GM23248 (cell line): ENCODE measurements around the gene DPM3. TPM values are rescaled to one million over a fixed set of nuclear protein-coding genes. Genes with fewer than 3 reads are reported as not detected.
A peak's percentile ranks its signal among the peaks of the same experiment; 100 is the strongest.
"Not testable (repeated sequence)": the region's sequence is repeated elsewhere in the genome, so short reads cannot be mapped to it uniquely, and the experiment has no call there.

ENCODE experiments used
- DNase-seq: peaks from one replicate; pipeline ENCODE4 v3.0.0-alpha.2; 2015
- H2AFZ ChIP-seq: fragments of 200-600 bp; sonication (generic); 2 replicates; pipeline ENCODE4 v1.6.1; 2016; ENCODE audit warnings: antibody characterized with exemption
- H3F3A ChIP-seq: fragments of 200-600 bp; sonication (generic); 2 replicates; pipeline ENCODE4 v1.6.1; 2016; ENCODE audit warnings: mild to moderate bottlenecking, antibody characterized with exemption, mixed run types; ENCODE audit not compliant: insufficient read depth
- H3K27ac ChIP-seq: fragments of 200-600 bp; sonication (generic); 2 replicates; pipeline ENCODE4 v1.5.1; 2016; ENCODE audit warnings: mild to moderate bottlenecking
- H3K27me3 ChIP-seq: fragments of 200-600 bp; sonication (generic); replicated peaks from 2 replicates; pipeline ENCODE4 v1.6.1; 2016; ENCODE audit warnings: mild to moderate bottlenecking; ENCODE audit not compliant: insufficient read depth
- H3K36me3 ChIP-seq: fragments of 200-600 bp; sonication (generic); 2 replicates; pipeline ENCODE4 v1.6.1; 2016; ENCODE audit warnings: low read depth, mild to moderate bottlenecking
- H3K4me1 ChIP-seq: fragments of 200-600 bp; sonication (generic); 2 replicates; pipeline ENCODE4 v1.6.1; 2016; ENCODE audit warnings: mild to moderate bottlenecking; ENCODE audit not compliant: insufficient read depth
- H3K4me2 ChIP-seq: fragments of 200-600 bp; sonication (generic); one replicate; pipeline ENCODE4 v1.6.1; 2016; ENCODE audit warnings: mild to moderate bottlenecking; ENCODE audit not compliant: unreplicated experiment
- H3K4me3 ChIP-seq: fragments of 200-600 bp; sonication (generic); 2 replicates; pipeline ENCODE4 v1.5.1; 2016; ENCODE audit warnings: mild to moderate bottlenecking
- H3K79me2 ChIP-seq: fragments of 200-600 bp; sonication (generic); 2 replicates; pipeline ENCODE4 v1.6.1; 2016; ENCODE audit warnings: mild to moderate bottlenecking; ENCODE audit not compliant: insufficient read depth
- H3K9ac ChIP-seq: fragments of 200-600 bp; sonication (generic); 2 replicates; pipeline ENCODE4 v1.6.1; 2016; ENCODE audit warnings: mild to moderate bottlenecking
- H3K9me2 ChIP-seq: fragments of 200-600 bp; sonication (generic); 2 replicates; pipeline ENCODE4 v1.6.1; 2016; ENCODE audit warnings: mixed run types, mild to moderate bottlenecking, moderate library complexity; ENCODE audit not compliant: insufficient read depth
- H3K9me3 ChIP-seq: fragments of 200-600 bp; sonication (generic); one replicate; pipeline ENCODE4 v1.6.1; 2017; ENCODE audit warnings: low read depth
- H4K20me1 ChIP-seq: fragments of 200-600 bp; sonication (generic); 2 replicates; pipeline ENCODE4 v1.6.0; 2016; ENCODE audit not compliant: insufficient read depth
- EZH2 ChIP-seq: fragments of 200-600 bp; sonication (generic); IDR thresholded peaks from 2 replicates; pipeline ENCODE4 v1.6.1; 2018; ENCODE audit warnings: antibody characterized with exemption, mild to moderate bottlenecking; ENCODE audit not compliant: insufficient read depth, poor library complexity, severe bottlenecking
- EZH2phosphoT487 ChIP-seq: fragments of 200-600 bp; sonication (generic); IDR thresholded peaks from 2 replicates; pipeline ENCODE4 v1.6.1; 2018; ENCODE audit warnings: antibody characterized with exemption, moderate library complexity, mild to moderate bottlenecking, low read depth; ENCODE audit not compliant: insufficient read depth
- WGBS, 2 experiments: methylation state at CpG; one replicate each; pipeline ENCODE4 v1.1.6; 2015 to 2017; ENCODE audit warnings: low lambda C conversion rate in 2 of 2, low coverage in 1 of 2; ENCODE audit errors: missing lambda C conversion rate in 2 of 2; 5-methylcytosine and 5-hydroxymethylcytosine counted together
- in situ Hi-C: fragments of 300-500 bp; cut with MboI; formaldehyde crosslinking; loops from 2 replicates; pipeline ENCODE4 v1.15.0; 2020
- polyA plus RNA-seq: library from polyadenylated mRNA; unstranded; fragments of >200 nt; fragmentation: Nextera tagmentation; extraction: Ambion mirVana; gene quantifications from 2 replicates; pipeline ENCODE4 v1.2.1, GENCODE V29; 2016
- total RNA-seq: library from RNA; depleted of rRNA; stranded (reverse); fragments of >200 nt; shearing (Covaris generic); gene quantifications from 2 replicates; pipeline ENCODE4 v1.2.3, GENCODE V29; 2014; rRNA removed

Gene DPM3
- total RNA-seq (21.8 and 50.7 TPM in 2 replicates), polyA plus RNA-seq (75.3 and 82.3 TPM in 2 replicates)

GRCh38 chr1:155139895-155140629 is at the start of gene DPM3:
Gene DPM3, minus strand, starts transcription at chr1:155140531. Its CDS starts 291 bp downstream, at chr1:155140240.
- Histone ChIP-seq H3K9ac (peak within 1 kb of the TSS; percentile 90), H3K4me1 (peaks cover 15% of the 10 kb centered on the region), H3K9me3 (no peaks in the 10 kb centered on the region), H3K27me3 (no peaks in the 10 kb centered on the region), H3K79me2 (peaks cover 38% of the 10 kb centered on the region), H3K27ac (peak within 1 kb of the TSS; percentile 78), H3K4me3 (peak within 1 kb of the TSS; percentile 93), H2AFZ (peak within 1 kb of the TSS; percentile 98), H3F3A (peaks cover 22% of the 10 kb centered on the region), H3K9me2 (no peaks in the 10 kb centered on the region), H3K4me2 (peak within 1 kb of the TSS; percentile 96), H4K20me1 (no peaks in the 10 kb centered on the region), H3K36me3 (0 out of 2 replicates have a peak, but pooled peaks cover 4% of the 10 kb centered on the region)
- TF ChIP-seq EZH2 (no peak), EZH2phosphoT487 (no peak)
- in situ Hi-C loops, result no loop called here
- WGBS, 2 experiments, result 2 to 3% methylated on average over 42 of the region's 42 CpGs
- peak; percentile 93 for DNase-seq

- H3K4me3 ChIP-seq, H3K4me2 ChIP-seq, H3K36me3 ChIP-seq, H4K20me1 ChIP-seq, H3K79me2 ChIP-seq, H3F3A ChIP-seq, DNase-seq, H2AFZ ChIP-seq, H3K9ac ChIP-seq, H3K9me2 ChIP-seq, H3K9me3 ChIP-seq, H3K4me1 ChIP-seq, H3K27me3 ChIP-seq, in situ Hi-C loops, H3K27ac ChIP-seq: not testable (repeated sequence)
- 94% methylated on average over 27 of the region's 45 CpGs; no CpG with 5 or more reads in 1 of the 2 experiments for WGBS, 2 experiments
Measured at GRCh38 chr1:155189926-155190325, 49.6 kb upstream of the DPM3 start.

GRCh38 chr1:155188268-155188667 is 47.9 kb upstream of the DPM3 start:
- DNase-seq, result no peak
- in situ Hi-C loops, result no loop called here

GRCh38 chr1:155187456-155187891 is 47.1 kb upstream of the DPM3 start:
- no peaks in the 10 kb centered on the region for H3K9me3 ChIP-seq
- H3K9ac ChIP-seq, result no peak overlapping the region
- no peaks in the 10 kb centered on the region for H4K20me1 ChIP-seq
- no peaks in the 10 kb centered on the region for H3K36me3 ChIP-seq
- H3K9me2 ChIP-seq, result no peaks in the 10 kb centered on the region
- H3K79me2 ChIP-seq, result no peaks in the 10 kb centered on the region
- no peak overlapping the region for H2AFZ ChIP-seq
- no peaks in the 10 kb centered on the region for H3K4me1 ChIP-seq
- no peak for DNase-seq
- H3F3A ChIP-seq, result no peaks in the 10 kb centered on the region
- WGBS, 2 experiments, result 66% methylated on average over 15 to 16 of the region's 16 CpGs
- no peaks in the 10 kb centered on the region for H3K27me3 ChIP-seq
- H3K4me2 ChIP-seq, result no peak overlapping the region
- no peak for TF ChIP-seq EZH2phosphoT487
- no peak for TF ChIP-seq EZH2
- no peak overlapping the region for H3K27ac ChIP-seq
- no peak overlapping the region for H3K4me3 ChIP-seq
- in situ Hi-C loops, result no loop called here

More at GRCh38 chr1:155188268-155188667, 47.9 kb upstream of the DPM3 start:
- H3K36me3 ChIP-seq, result no peaks in the 10 kb centered on the region
- no peaks in the 10 kb centered on the region for H3K27me3 ChIP-seq
- H3K4me3 ChIP-seq, result no peak overlapping the region
- no peak overlapping the region for H3K9ac ChIP-seq
- TF ChIP-seq EZH2phosphoT487 (no peak), EZH2 (no peak)
- no peaks in the 10 kb centered on the region for H3K4me1 ChIP-seq
- H2AFZ ChIP-seq, result no peak overlapping the region
- H4K20me1 ChIP-seq, result no peaks in the 10 kb centered on the region
- H3K79me2 ChIP-seq, result no peaks in the 10 kb centered on the region
- 42 to 78% methylated on average over 4 to 14 of the region's 14 CpGs for WGBS, 2 experiments
- no peak overlapping the region for H3K27ac ChIP-seq
- H3K9me2 ChIP-seq, result no peaks in the 10 kb centered on the region
- H3K4me2 ChIP-seq, result no peak overlapping the region
- H3K9me3 ChIP-seq, result no peaks in the 10 kb centered on the region
- no peaks in the 10 kb centered on the region for H3F3A ChIP-seq
